ENCODE data around the gene STAP1. TPM values are rescaled to one million over a fixed set of nuclear protein-coding genes. Genes with fewer than 3 reads are reported as not detected.

STAP1 gene
- total and polyA plus RNA-seq, 2 donors (not counting 1 experiment from before 2014, with no cell fraction given), result not detected

DNA sequence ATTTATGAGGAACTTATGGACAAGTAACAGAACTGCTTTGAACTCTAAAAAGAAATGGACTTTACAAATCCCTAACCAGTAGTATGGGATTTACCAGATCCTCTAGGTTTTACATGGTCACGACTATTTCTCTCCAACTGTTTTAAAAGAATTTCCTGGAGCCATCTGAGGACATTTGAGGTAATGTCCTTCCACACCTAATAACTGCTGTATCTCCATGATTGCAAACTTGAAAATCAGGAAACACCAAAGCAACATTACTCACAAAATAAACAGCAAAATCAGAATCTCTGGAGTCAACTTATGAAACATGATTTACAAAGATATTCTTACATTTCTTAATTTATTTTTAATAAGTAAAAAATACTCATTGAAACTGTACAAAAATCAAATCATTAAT lies 58.0 kb downstream of the STAP1 start:
- Histone ChIP-seq H2AFZ (ENCODE audit: low read length) (no peak overlapping the region), H3K9me3 (ENCODE audit: control insufficient read depth, insufficient read depth, low read depth, low read length) (no peaks in the 10 kb centered on the region), H3K27ac (ENCODE audit: insufficient read depth, low read length) (no peak overlapping the region), H4K20me1 (ENCODE audit: control insufficient read depth, extremely low read depth, insufficient read depth, low read length) (no peaks in the 10 kb centered on the region), H3K36me3 (ENCODE audit: control insufficient read depth, insufficient read depth, low read length) (peaks cover 5% of the 10 kb centered on the region), H3K9ac (ENCODE audit: insufficient read depth, low read length) (no peak overlapping the region), H3K27me3 (ENCODE audit: control insufficient read depth, insufficient read depth, low read length) (no peaks in the 10 kb centered on the region), H3K79me2 (ENCODE audit: control insufficient read depth, insufficient read depth, low read length) (no peaks in the 10 kb centered on the region), H3K4me1 (ENCODE audit: control insufficient read depth, extremely low read depth, insufficient read depth, low read length) (no peaks in the 10 kb centered on the region), H3K4me3 (replicated peaks in 1 of 4; ENCODE audit: control extremely low read depth in 1 of 4, insufficient read depth in 1 of 4, low read depth in 3 of 4, low read length in 4 of 4) (no peak overlapping the region), H3K4me2 (ENCODE audit: extremely low read depth, insufficient read depth, low read length) (no peak overlapping the region)
- TF ChIP-seq, protein P1, sequence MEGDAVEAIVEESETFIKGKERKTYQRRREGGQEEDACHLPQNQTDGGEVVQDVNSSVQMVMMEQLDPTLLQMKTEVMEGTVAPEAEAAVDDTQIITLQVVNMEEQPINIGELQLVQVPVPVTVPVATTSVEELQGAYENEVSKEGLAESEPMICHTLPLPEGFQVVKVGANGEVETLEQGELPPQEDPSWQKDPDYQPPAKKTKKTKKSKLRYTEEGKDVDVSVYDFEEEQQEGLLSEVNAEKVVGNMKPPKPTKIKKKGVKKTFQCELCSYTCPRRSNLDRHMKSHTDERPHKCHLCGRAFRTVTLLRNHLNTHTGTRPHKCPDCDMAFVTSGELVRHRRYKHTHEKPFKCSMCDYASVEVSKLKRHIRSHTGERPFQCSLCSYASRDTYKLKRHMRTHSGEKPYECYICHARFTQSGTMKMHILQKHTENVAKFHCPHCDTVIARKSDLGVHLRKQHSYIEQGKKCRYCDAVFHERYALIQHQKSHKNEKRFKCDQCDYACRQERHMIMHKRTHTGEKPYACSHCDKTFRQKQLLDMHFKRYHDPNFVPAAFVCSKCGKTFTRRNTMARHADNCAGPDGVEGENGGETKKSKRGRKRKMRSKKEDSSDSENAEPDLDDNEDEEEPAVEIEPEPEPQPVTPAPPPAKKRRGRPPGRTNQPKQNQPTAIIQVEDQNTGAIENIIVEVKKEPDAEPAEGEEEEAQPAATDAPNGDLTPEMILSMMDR (conservative IDR thresholded peaks at IDR 0.05 in 1 of 2, IDR thresholded peaks at IDR 0.05 in 1 of 2; ENCODE audit: low read depth in 1 of 2, low read length in 2 of 2), result no peak
- no peak for TF ChIP-seq EZH2 (IDR thresholded peaks at IDR 0.05; ENCODE audit: low read length, missing control alignments)
- no peak for DNase-seq (ENCODE audit: low read depth in 2 of 2)

DNA sequence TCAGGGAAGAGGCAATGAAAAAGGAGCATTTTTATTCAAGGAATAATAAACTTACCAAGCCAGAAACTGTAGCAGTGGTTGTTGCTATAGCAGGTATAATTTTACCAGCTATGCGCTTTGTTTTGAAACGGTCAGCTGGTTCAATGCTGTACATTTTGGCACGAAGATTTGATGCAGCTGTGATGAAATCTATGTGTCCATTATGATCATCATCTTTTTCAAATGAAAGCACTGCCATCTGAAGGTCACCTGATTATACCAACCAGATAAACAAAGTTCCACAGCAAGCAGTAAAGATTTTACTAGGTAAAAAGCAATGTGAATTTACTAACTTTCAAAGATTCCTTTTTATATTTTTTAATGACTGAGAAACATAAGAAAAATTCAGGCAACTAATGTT lies 66.4 kb downstream of the STAP1 start:
- Histone ChIP-seq H4K20me1 (ENCODE audit: control insufficient read depth, extremely low read depth, insufficient read depth, low read length) (no peaks in the 10 kb centered on the region), H3K4me2 (ENCODE audit: extremely low read depth, insufficient read depth, low read length) (no peak overlapping the region), H3K27me3 (ENCODE audit: control insufficient read depth, insufficient read depth, low read length) (no peaks in the 10 kb centered on the region), H3K36me3 (ENCODE audit: control insufficient read depth, insufficient read depth, low read length) (peaks cover 8% of the 10 kb centered on the region), H2AFZ (ENCODE audit: low read length) (no peak overlapping the region), H3K9ac (ENCODE audit: insufficient read depth, low read length) (no peak overlapping the region), H3K4me1 (ENCODE audit: control insufficient read depth, extremely low read depth, insufficient read depth, low read length) (no peaks in the 10 kb centered on the region), H3K9me3 (ENCODE audit: control insufficient read depth, insufficient read depth, low read depth, low read length) (no peaks in the 10 kb centered on the region), H3K4me3 (replicated peaks in 1 of 4; ENCODE audit: control extremely low read depth in 1 of 4, insufficient read depth in 1 of 4, low read depth in 3 of 4, low read length in 4 of 4) (no peak overlapping the region), H3K79me2 (ENCODE audit: control insufficient read depth, insufficient read depth, low read length) (no peaks in the 10 kb centered on the region), H3K27ac (ENCODE audit: insufficient read depth, low read length) (no peak overlapping the region)
- no peak for DNase-seq (ENCODE audit: low read depth in 2 of 2)
- no peak for TF ChIP-seq EZH2 (IDR thresholded peaks at IDR 0.05; ENCODE audit: low read length, missing control alignments)
- TF ChIP-seq, protein P1 (conservative IDR thresholded peaks at IDR 0.05 in 1 of 2, IDR thresholded peaks at IDR 0.05 in 1 of 2; ENCODE audit: low read depth in 1 of 2, low read length in 2 of 2), result no peak

DNA sequence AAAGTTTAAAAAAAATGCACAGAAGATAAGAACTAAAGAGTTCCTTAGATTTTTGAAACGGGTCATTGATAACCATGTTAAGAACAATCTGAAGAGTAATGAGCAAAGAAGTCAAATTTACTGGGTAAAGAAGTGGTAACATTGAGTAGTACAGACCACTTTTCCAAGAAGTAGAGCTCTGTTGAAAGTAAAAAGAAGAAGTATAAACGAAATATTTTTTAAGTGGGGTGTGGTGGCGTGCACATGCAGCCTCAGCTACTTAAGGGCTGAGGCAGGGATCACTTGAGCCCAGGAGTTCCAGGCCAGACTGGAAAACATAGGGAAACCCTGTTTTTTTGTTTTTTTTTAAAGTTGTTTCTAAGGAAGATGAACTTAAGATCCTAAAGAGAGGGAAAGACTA lies 74.0 kb downstream of the STAP1 start:
- no peaks in the 10 kb centered on the region for H3K4me1 ChIP-seq (ENCODE audit: control insufficient read depth, extremely low read depth, insufficient read depth, low read length)
- no peak for DNase-seq (ENCODE audit: low read depth in 2 of 2)
- no peaks in the 10 kb centered on the region for H4K20me1 ChIP-seq (ENCODE audit: control insufficient read depth, extremely low read depth, insufficient read depth, low read length)
- peaks cover 3% of the 10 kb centered on the region for H3K36me3 ChIP-seq (ENCODE audit: control insufficient read depth, insufficient read depth, low read length)
- H3K4me3 ChIP-seq (replicated peaks in 1 of 4; ENCODE audit: control extremely low read depth in 1 of 4, insufficient read depth in 1 of 4, low read depth in 3 of 4, low read length in 4 of 4), result no peak overlapping the region
- H2AFZ ChIP-seq (ENCODE audit: low read length), result no peak overlapping the region
- H3K9me3 ChIP-seq (ENCODE audit: control insufficient read depth, insufficient read depth, low read depth, low read length), result no peaks in the 10 kb centered on the region
- H3K9ac ChIP-seq (ENCODE audit: insufficient read depth, low read length), result no peak overlapping the region
- TF ChIP-seq, protein P1 (conservative IDR thresholded peaks at IDR 0.05 in 1 of 2, IDR thresholded peaks at IDR 0.05 in 1 of 2; ENCODE audit: low read depth in 1 of 2, low read length in 2 of 2), result no peak
- TF ChIP-seq EZH2 (IDR thresholded peaks at IDR 0.05; ENCODE audit: low read length, missing control alignments), result no peak
- no peak overlapping the region for H3K27ac ChIP-seq (ENCODE audit: insufficient read depth, low read length)
- H3K79me2 ChIP-seq (ENCODE audit: control insufficient read depth, insufficient read depth, low read length), result no peaks in the 10 kb centered on the region
- H3K4me2 ChIP-seq (ENCODE audit: extremely low read depth, insufficient read depth, low read length), result no peak overlapping the region
- H3K27me3 ChIP-seq (ENCODE audit: control insufficient read depth, insufficient read depth, low read length), result no peaks in the 10 kb centered on the region

Data from fibroblast of lung (primary cell).